Activated B cell treated with CpG ODN at 0.5 μM for 24 hours (primary cell): ENCODE measurements around the gene ACOT13. TPM values are rescaled to one million over a fixed set of nuclear protein-coding genes. Genes with fewer than 3 reads are reported as not detected.
"Not testable (repeated sequence)": the region's sequence is repeated elsewhere in the genome, so short reads cannot be mapped to it uniquely, and the experiment has no call there.

ENCODE experiments used
- ATAC-seq: fragments of 200-7000 bp; cut with Tn5 transposase; one replicate; pipeline ENCODE4 v1.10.0; 2021; ENCODE audit warnings: low read depth, mild to moderate bottlenecking, moderate library complexity
- CTCF ChIA-PET: fragments of 350-600 bp; sonication (Branson Sonifier 250); formaldehyde crosslinking; loops from one replicate; lab custom pipeline; 2021; ENCODE audit warnings: antibody characterized with exemption; lab: Charles Lee
- POLR2A ChIA-PET: fragments of 350-600 bp; sonication (Branson Sonifier 250); formaldehyde crosslinking; loops from one replicate; lab custom pipeline; 2021; ENCODE audit warnings: antibody characterized with exemption; lab: Charles Lee
- DNase-seq: peaks from one replicate; pipeline ENCODE4 v3.0.0; 2022
- H3K27ac Mint-ChIP-seq: one replicate; pipeline ENCODE4 v1.8.0; 2020; ENCODE audit warnings: mixed read lengths
- H3K27me3 Mint-ChIP-seq: one replicate; pipeline ENCODE4 v1.8.0; 2021; ENCODE audit warnings: mixed read lengths
- H3K36me3 Mint-ChIP-seq: one replicate; pipeline ENCODE4 v1.8.0; 2021; ENCODE audit warnings: low read depth, mixed read lengths
- H3K4me1 Mint-ChIP-seq: one replicate; pipeline ENCODE4 v1.8.0; 2021; ENCODE audit warnings: mixed read lengths
- H3K4me3 Mint-ChIP-seq: one replicate; pipeline ENCODE4 v1.8.0; 2020; ENCODE audit warnings: mild to moderate bottlenecking, mixed read lengths
- H3K9me3 Mint-ChIP-seq: one replicate; pipeline ENCODE4 v1.8.0; 2020; ENCODE audit warnings: mixed read lengths
- intact Hi-C: fragments of 100-400 bp; cut with micrococcal nuclease; formaldehyde crosslinking; loops from one replicate; pipeline ENCODE4 v1.15.1; 2024
- total RNA-seq: library from RNA; stranded (reverse); gene quantifications from 2 replicates; pipeline ENCODE4 v1.2.3, GENCODE V29; 2022
- TF ChIP-seq, protein P1 (sequence below): fragments of 200-600 bp; IDR thresholded peaks from one replicate; pipeline ENCODE4 v1.8.0; 2022; ENCODE audit warnings: antibody characterized with exemption, mild to moderate bottlenecking

Gene ACOT13
- total RNA-seq, 1 donor from 2014 or later: 13.8 TPM

DNA sequence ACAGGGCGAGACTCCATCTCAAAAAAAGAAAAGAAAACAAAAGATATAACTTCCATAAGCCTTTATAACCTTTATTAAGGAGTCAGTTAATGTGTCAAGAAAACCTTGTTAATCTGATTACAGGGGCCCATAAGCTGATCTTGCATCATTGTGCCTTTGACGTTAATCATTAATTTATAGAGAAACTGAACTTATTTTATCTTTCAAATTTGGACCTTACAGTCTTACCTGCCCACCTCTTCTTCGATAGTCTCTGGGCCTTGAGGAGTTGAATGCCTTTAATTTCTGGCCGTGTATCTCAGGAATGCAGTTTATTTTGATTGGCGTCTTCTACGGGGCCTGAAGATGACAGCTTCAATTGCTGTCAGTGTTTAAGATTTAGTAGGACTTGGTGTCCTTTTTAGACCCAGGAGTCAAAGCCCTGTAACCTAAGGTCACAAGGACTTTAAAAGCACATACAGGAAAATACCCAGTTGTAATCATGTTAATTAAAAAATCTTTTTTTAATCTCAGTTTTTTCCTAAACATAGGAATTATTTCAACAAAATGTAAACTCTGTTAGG, 5.8 kb downstream of the ACOT13 start:
- ATAC-seq: no peak
- H3K36me3 Mint-ChIP-seq: peaks cover 11% of the 10 kb centered on the region
- DNase-seq: no peak
- CTCF ChIA-PET: no interaction called here
- no peak overlapping the region for H3K27ac Mint-ChIP-seq
- H3K9me3 Mint-ChIP-seq: peaks cover 8% of the 10 kb centered on the region
- POLR2A ChIA-PET: interaction anchor here (0.6 kb wide), 1 partner anchor 26 kb away, joined by 4 read pairs; no protein-coding TSS in a partner anchor
- H3K4me1 Mint-ChIP-seq: peaks cover 10% of the 10 kb centered on the region
- no peaks in the 10 kb centered on the region for H3K27me3 Mint-ChIP-seq
- no peak overlapping the region for H3K4me3 Mint-ChIP-seq
- TF ChIP-seq, protein P1, sequence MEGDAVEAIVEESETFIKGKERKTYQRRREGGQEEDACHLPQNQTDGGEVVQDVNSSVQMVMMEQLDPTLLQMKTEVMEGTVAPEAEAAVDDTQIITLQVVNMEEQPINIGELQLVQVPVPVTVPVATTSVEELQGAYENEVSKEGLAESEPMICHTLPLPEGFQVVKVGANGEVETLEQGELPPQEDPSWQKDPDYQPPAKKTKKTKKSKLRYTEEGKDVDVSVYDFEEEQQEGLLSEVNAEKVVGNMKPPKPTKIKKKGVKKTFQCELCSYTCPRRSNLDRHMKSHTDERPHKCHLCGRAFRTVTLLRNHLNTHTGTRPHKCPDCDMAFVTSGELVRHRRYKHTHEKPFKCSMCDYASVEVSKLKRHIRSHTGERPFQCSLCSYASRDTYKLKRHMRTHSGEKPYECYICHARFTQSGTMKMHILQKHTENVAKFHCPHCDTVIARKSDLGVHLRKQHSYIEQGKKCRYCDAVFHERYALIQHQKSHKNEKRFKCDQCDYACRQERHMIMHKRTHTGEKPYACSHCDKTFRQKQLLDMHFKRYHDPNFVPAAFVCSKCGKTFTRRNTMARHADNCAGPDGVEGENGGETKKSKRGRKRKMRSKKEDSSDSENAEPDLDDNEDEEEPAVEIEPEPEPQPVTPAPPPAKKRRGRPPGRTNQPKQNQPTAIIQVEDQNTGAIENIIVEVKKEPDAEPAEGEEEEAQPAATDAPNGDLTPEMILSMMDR: no peak
- intact Hi-C loops: no loop called here

GRCh38 chr6:24673625-24674024, 6.7 kb downstream of the ACOT13 start:
- CTCF ChIA-PET: interaction anchor here (0.6 kb wide), 1 partner anchor 93 kb away, joined by 3 read pairs; no protein-coding TSS in a partner anchor
- H3K4me3 Mint-ChIP-seq: no peak overlapping the region
- TF ChIP-seq, protein P1: no peak
- H3K36me3 Mint-ChIP-seq: peaks cover 11% of the 10 kb centered on the region
- no peak for ATAC-seq
- peaks cover 8% of the 10 kb centered on the region for H3K9me3 Mint-ChIP-seq
- DNase-seq: no peak
- no peaks in the 10 kb centered on the region for H3K27me3 Mint-ChIP-seq
- intact Hi-C loops: no loop called here
- H3K4me1 Mint-ChIP-seq: peaks cover 4% of the 10 kb centered on the region
- POLR2A ChIA-PET: no interaction called here
- no peak overlapping the region for H3K27ac Mint-ChIP-seq

- H3K27ac Mint-ChIP-seq, CTCF ChIA-PET, POLR2A ChIA-PET: not testable (repeated sequence)
Measured at GRCh38 chr6:24678792-24679352, 12.0 kb downstream of the ACOT13 start.

GRCh38 chr6:24680582-24680981, 13.7 kb downstream of the ACOT13 start:
- H3K36me3 Mint-ChIP-seq: peaks cover under 1% of the 10 kb centered on the region
- intact Hi-C loops: no loop called here
- TF ChIP-seq, protein P1: no peak
- H3K9me3 Mint-ChIP-seq: no peaks in the 10 kb centered on the region
- no peak overlapping the region for H3K27ac Mint-ChIP-seq
- no peaks in the 10 kb centered on the region for H3K27me3 Mint-ChIP-seq
- H3K4me3 Mint-ChIP-seq: no peak overlapping the region
- DNase-seq (no peak), ATAC-seq (no peak)
- ChIA-PET POLR2A (no interaction called here), CTCF (no interaction called here)
- H3K4me1 Mint-ChIP-seq: peaks cover 5% of the 10 kb centered on the region

More at GRCh38 chr6:24678792-24679352, 12.0 kb downstream of the ACOT13 start:
- H3K9me3 Mint-ChIP-seq, H3K36me3 Mint-ChIP-seq, H3K27me3 Mint-ChIP-seq, DNase-seq, intact Hi-C loops, ATAC-seq, H3K4me1 Mint-ChIP-seq, H3K4me3 Mint-ChIP-seq: not testable (repeated sequence)

GRCh38 chr6:24683297-24684296, 16.7 kb downstream of the ACOT13 start:
- H3K4me1 Mint-ChIP-seq: peaks cover 5% of the 10 kb centered on the region
- H3K27ac Mint-ChIP-seq: no peak overlapping the region
- TF ChIP-seq, protein P1: no peak
- no peak for DNase-seq
- H3K27me3 Mint-ChIP-seq: no peaks in the 10 kb centered on the region
- CTCF ChIA-PET: interaction anchor here (0.9 to 1.4 kb wide), 2 partner anchors 103 to 188 kb away, joined by 3 to 4 read pairs; no protein-coding TSS in a partner anchor
- intact Hi-C loops: no loop called here
- ATAC-seq: no peak
- POLR2A ChIA-PET: no interaction called here
- no peak overlapping the region for H3K4me3 Mint-ChIP-seq
- H3K9me3 Mint-ChIP-seq: no peaks in the 10 kb centered on the region
- peaks cover 6% of the 10 kb centered on the region for H3K36me3 Mint-ChIP-seq
